SH-SY5Y (cell line): ENCODE measurements around the gene TCF4.

Experiments used
- GATA2 ChIP-seq: IDR thresholded peaks from 2 replicates; pipeline ENCODE4 v1.6.1; 2011; ENCODE audit warnings: mild to moderate bottlenecking, low read depth, low read length
- GATA3 ChIP-seq: IDR thresholded peaks from 2 replicates; pipeline ENCODE4 v1.6.1; 2011; ENCODE audit warnings: low read depth, mild to moderate bottlenecking, low read length, moderate library complexity

DNA sequence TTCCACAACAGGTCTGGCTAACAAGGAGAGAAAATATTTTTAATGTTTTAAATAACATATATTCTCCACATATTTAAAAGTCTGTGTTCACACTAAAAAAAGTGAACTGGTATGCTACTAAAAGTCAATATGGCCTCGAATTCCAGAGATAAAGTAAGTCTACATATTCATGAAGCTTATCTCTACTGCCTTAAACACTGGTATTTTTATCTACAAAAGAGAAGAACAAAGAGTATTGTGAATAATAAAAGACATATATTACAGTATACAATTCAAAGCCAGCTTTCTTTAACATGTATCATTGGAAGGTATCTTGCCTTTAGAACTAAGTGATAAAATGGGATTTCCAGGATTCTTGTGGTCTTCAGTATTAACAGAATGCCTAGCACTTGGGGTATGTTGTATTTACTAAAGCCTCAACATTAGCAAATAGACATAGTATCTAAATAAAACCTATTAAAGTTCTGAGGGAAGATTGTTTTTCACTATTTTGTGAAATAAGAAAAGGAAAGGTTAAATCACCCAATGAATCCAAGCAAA, 325.9 kb downstream of the TCF4 start:
- no peak for TF ChIP-seq GATA2
- no peak for TF ChIP-seq GATA3
